Rectal smooth muscle tissue (tissue), 1 donor: ENCODE results near the gene PROC.

Experiments used
- H3K27ac ChIP-seq: one replicate; pipeline ENCODE4 v1.7.0; 2013; ENCODE audit warnings: low read depth, low read length, inconsistent platforms
- H3K27me3 ChIP-seq: one replicate; pipeline ENCODE4 v1.7.0; 2013; ENCODE audit warnings: low read length; ENCODE audit not compliant: control insufficient read depth, insufficient read depth
- H3K36me3 ChIP-seq: one replicate; pipeline ENCODE4 v1.7.0; 2013; ENCODE audit warnings: low read length; ENCODE audit not compliant: control insufficient read depth, insufficient read depth
- H3K4me1 ChIP-seq: one replicate; pipeline ENCODE4 v1.7.0; 2013; ENCODE audit warnings: low read length; ENCODE audit not compliant: control insufficient read depth, insufficient read depth
- H3K4me3 ChIP-seq: one replicate; pipeline ENCODE4 v1.7.0; 2013; ENCODE audit warnings: low read length
- H3K9ac ChIP-seq: one replicate; pipeline ENCODE4 v1.7.0; 2013; ENCODE audit warnings: low read length

Gene PROC

DNA sequence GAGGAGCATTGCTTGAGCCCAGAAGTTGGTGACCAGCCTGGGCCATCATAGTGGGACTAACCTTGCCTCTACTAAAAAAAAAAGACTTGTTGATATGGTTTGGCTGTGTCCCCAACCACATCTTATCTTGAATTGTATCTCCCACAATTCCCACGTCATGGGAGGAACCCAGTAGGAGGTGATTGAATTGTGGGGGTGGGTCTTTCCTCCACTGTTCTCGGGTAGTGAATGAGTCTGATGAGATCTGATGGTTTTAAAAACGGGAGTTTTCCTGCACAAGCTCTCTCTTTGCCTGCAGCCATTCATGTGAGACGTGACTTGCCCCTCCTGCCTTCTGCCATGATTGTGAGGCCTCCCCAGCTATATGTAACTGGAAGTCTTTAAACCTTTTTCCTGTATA lies 47.0 kb downstream of the PROC start:
- Histone ChIP-seq H3K36me3 (peaks cover 3% of the 10 kb centered on the region), H3K27me3 (no peaks in the 10 kb centered on the region), H3K4me1 (no peaks in the 10 kb centered on the region), H3K27ac (no peak overlapping the region), H3K4me3 (no peak overlapping the region), H3K9ac (no peak overlapping the region)

DNA sequence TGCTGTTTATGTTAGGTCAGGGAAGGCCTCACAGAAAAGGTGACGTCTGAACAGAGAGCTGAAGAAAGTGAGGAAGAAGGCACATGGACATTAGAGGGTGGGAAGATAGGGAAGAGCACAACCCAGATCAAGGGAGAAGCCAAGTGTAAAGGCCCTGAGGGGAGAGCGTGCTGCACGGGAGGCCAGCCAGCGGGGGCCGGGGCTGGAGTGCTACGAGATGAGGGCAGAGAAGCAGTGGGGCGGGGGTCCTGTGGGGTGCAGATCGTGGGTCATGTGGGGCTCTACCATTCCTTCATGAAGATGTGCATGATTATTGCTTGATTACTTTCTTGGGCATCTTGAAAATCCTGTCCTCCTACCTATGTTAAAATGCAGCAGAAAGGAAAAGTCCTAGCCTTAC lies 50.8 kb downstream of the PROC start:
- H3K36me3 ChIP-seq, result peaks cover 3% of the 10 kb centered on the region
- H3K27ac ChIP-seq, result no peak overlapping the region
- H3K4me3 ChIP-seq, result no peak overlapping the region
- no peak overlapping the region for H3K9ac ChIP-seq
- H3K27me3 ChIP-seq, result no peaks in the 10 kb centered on the region
- H3K4me1 ChIP-seq, result no peaks in the 10 kb centered on the region

DNA sequence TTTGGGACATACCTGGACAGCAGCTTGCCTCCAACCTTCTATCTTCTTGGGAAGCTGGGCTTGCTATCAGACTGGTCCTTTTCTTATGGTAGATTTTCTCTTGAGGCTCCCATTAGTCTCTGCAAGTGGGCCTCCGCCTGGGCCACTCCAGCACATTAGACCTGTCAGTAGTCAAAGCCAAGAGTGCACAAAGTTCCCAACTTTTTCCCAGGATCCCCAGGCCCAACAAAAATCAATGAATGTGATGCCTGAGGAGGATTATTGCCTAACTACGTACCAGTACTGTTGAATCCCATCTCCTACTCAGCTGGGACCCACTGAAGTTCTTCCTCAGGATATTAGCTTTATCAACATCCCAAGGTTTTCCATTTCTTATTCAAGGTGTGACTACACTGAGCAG lies 51.7 kb downstream of the PROC start:
- Histone ChIP-seq H3K36me3 (peaks cover 3% of the 10 kb centered on the region), H3K9ac (no peak overlapping the region), H3K27ac (no peak overlapping the region), H3K4me1 (no peaks in the 10 kb centered on the region), H3K4me3 (no peak overlapping the region), H3K27me3 (no peaks in the 10 kb centered on the region)

DNA sequence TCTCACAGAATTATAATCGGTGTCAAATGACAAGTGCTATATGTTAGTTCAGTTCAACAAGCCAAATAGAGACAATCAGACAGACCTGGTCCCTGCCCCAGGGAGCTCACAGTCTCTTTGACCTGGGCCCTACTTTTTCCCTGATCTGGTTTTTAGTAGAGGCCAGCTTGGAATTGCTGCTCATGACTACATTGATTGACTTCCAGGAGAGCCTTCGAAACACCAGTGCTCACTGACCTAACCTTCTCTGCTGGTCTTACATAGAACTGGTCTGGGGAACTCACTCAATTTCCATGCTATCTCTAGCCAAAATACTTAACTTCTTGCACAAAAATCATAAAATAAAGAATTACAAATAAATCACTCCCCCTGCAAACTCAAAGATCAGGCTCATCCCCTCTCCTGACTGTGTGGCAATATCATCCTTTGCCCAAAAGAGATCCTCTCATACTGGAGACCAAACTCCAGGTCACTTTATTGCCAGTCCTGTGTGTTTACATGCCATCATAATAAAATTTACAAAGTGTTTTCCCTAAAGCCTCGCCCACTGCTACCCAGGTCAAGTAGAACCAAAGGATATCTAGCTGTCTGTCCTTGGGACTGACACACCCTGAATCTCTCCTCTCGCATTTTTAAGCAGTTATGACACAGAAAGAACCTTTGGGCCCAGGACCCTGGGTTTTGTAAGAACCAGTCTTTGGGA lies 53.2 kb downstream of the PROC start:
- H3K27ac ChIP-seq, result no peak overlapping the region
- H3K27me3 ChIP-seq, result no peaks in the 10 kb centered on the region
- H3K4me1 ChIP-seq, result no peaks in the 10 kb centered on the region
- peak overlapping the region; percentile 3 for H3K4me3 ChIP-seq
- peaks cover 3% of the 10 kb centered on the region for H3K36me3 ChIP-seq
- no peak overlapping the region for H3K9ac ChIP-seq

DNA sequence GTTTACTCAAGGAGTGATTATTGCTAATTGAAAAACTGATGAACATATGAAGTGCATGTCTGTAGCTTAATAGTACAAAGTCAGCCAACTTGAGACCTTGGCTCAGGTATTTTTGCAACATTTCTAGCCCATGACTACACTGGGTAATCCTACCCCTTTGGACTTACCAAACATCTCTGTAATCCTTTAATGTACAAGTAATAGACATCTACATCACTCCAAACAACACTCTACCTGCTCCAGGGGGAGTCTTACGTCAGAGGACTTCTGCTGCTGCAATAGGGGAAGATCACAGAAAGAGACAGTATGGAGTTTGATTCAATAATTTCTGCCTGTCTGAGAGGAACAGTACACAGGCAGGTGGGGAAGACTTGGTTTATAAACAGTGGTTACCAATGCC lies 54.0 kb downstream of the PROC start:
- Histone ChIP-seq H3K27me3 (no peaks in the 10 kb centered on the region), H3K36me3 (peaks cover 3% of the 10 kb centered on the region), H3K9ac (no peak overlapping the region), H3K4me3 (no peak overlapping the region), H3K4me1 (no peaks in the 10 kb centered on the region), H3K27ac (no peak overlapping the region)

DNA sequence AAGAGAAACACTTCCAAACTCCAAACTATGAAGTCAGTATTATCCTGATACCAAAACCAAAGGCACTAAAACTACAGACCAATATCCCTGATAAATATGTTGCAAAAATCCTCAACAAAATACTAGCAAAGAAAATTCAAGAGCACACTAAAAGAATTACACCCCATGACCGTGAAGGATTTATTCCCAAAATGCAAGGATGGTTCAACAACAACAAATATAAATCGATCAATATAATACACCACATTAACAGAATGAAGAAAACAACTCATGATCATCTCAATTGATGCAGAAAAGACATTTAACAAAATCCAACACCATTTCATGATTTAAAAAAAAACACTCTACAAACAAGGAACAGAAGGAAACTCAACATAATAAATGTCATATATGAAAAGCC lies 57.6 kb downstream of the PROC start:
- no peak overlapping the region for H3K27ac ChIP-seq
- H3K36me3 ChIP-seq, result peaks cover 5% of the 10 kb centered on the region
- no peaks in the 10 kb centered on the region for H3K27me3 ChIP-seq
- no peak overlapping the region for H3K9ac ChIP-seq
- no peaks in the 10 kb centered on the region for H3K4me1 ChIP-seq
- no peak overlapping the region for H3K4me3 ChIP-seq
